Activated CD4-positive, alpha-beta T cell treated with anti-CD3 and anti-CD28 coated beads, Interleukin-2, amount 50 U/mL, for 4 hours (primary cell): ENCODE data around the gene RMI2.
"Not testable (repeated sequence)": the region's sequence is repeated elsewhere in the genome, so short reads cannot be mapped to it uniquely, and the experiment has no call there.

Source experiments
- DNase-seq, 2 experiments: peaks; one replicate each; pipeline ENCODE4 v3.0.0-alpha.2; 2020

RMI2 gene

GRCh38 chr16:11356573-11357331 lies 11.5 kb downstream of the RMI2 start:
- DNase-seq: peak; percentile 46 to 51

GRCh38 chr16:11358531-11358930 lies 13.3 kb downstream of the RMI2 start:
- no peak for DNase-seq

GRCh38 chr16:11359370-11359769 lies 14.1 kb downstream of the RMI2 start:
- DNase-seq: no peak

- DNase-seq: no peak
Observed at GRCh38 chr16:11360641-11361373, 15.5 kb downstream of the RMI2 start.

- DNase-seq: no peak
Observed at GRCh38 chr16:11361701-11362451, 16.6 kb downstream of the RMI2 start.

GRCh38 chr16:11363927-11364258 lies 18.6 kb downstream of the RMI2 start:
- no peak for DNase-seq

GRCh38 chr16:11367483-11367906 lies 22.2 kb downstream of the RMI2 start:
- no peak for DNase-seq

GRCh38 chr16:11370084-11370931 lies 25.0 kb downstream of the RMI2 start:
- no peak for DNase-seq

GRCh38 chr16:11370932-11371279 lies 25.6 kb downstream of the RMI2 start:
- not testable (repeated sequence) for DNase-seq

GRCh38 chr16:11372073-11372828 lies 27.0 kb downstream of the RMI2 start:
- no peak for DNase-seq

GRCh38 chr16:11372829-11373306 lies 27.6 kb downstream of the RMI2 start:
- no peak for DNase-seq

GRCh38 chr16:11374255-11374654 lies 29.0 kb downstream of the RMI2 start:
- no peak for DNase-seq

GRCh38 chr16:11377154-11377553 lies 31.9 kb downstream of the RMI2 start:
- DNase-seq: no peak

GRCh38 chr16:11378951-11379350 lies 33.7 kb downstream of the RMI2 start:
- DNase-seq: not testable (repeated sequence)

GRCh38 chr16:11379420-11379819 lies 34.2 kb downstream of the RMI2 start:
- no peak for DNase-seq

GRCh38 chr16:11380836-11381235 lies 35.6 kb downstream of the RMI2 start:
- DNase-seq: no peak

GRCh38 chr16:11383481-11384183 lies 38.4 kb downstream of the RMI2 start:
- no peak for DNase-seq

- DNase-seq: no peak
Observed at GRCh38 chr16:11384184-11384955, 39.1 kb downstream of the RMI2 start.

GRCh38 chr16:11384956-11385586 lies 39.8 kb downstream of the RMI2 start:
- no peak for DNase-seq
